BJ (cell line): ENCODE data around the gene NECAP2. TPM values are rescaled to one million over a fixed set of nuclear protein-coding genes. Genes with fewer than 3 reads are reported as not detected.

ENCODE experiments used
- CTCF ChIA-PET: fragments of 350-600 bp; formaldehyde crosslinking; extraction: SDS; loops from one replicate; lab custom pipeline; 2021; ENCODE audit warnings: antibody characterized with exemption, inconsistent platforms; lab: Yijun Ruan, JAX
- POLR2A ChIA-PET: fragments of 300-600 bp; sonication (Branson Sonifier 250); formaldehyde crosslinking; extraction: SDS; loops from one replicate; lab custom pipeline; 2021; ENCODE audit warnings: antibody characterized with exemption; lab: Charles Lee
- DNase-seq: peaks from one replicate; pipeline ENCODE4 v3.0.0-alpha.2; 2011; ENCODE audit warnings: low read depth
- H3K27me3 ChIP-seq: 2 replicates; pipeline ENCODE4 v1.6.0; 2011; ENCODE audit warnings: low read length; ENCODE audit not compliant: control insufficient read depth, insufficient read depth
- H3K36me3 ChIP-seq: 2 replicates; pipeline ENCODE4 v1.5.1; 2011; ENCODE audit warnings: low read length; ENCODE audit not compliant: control insufficient read depth, insufficient read depth
- H3K4me3 ChIP-seq: 2 replicates; pipeline ENCODE4 v1.5.1; 2011; ENCODE audit warnings: low read depth, mild to moderate bottlenecking, control low read depth, low read length
- polyA plus RNA-seq: library from polyadenylated mRNA; depleted of rRNA; stranded (reverse); fragments of >200 nt; gene quantifications from 2 replicates; pipeline ENCODE4 v1.2.3, GENCODE V29; 2011
- TF ChIP-seq, protein P1 (sequence below): IDR thresholded peaks from 2 replicates; pipeline ENCODE4 v1.5.1; 2011; ENCODE audit warnings: low read depth, mild to moderate bottlenecking, control low read depth, inconsistent platforms, low read length, moderate library complexity; ENCODE audit not compliant: insufficient read depth

NECAP2 gene
- polyA plus RNA-seq, 1 experiment, result 111 TPM

DNA sequence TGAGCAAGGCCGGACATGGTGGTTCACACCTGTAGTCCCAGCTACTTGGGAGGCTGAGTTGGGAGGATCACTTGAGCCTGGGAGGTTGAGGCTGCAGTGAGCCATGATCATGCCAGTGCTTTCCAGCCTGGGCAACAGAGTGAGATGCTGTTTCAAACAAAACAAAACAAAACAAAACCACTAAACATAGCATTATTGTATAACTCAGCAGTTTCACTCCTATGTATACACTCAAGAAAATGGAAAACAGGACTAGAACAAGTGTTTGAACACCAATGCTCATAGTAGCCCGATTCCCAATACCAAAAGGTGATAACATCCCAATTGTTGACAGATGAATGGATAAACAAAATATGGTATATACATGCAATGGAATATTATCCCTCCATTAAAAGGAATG lies 2.0 kb upstream of the NECAP2 start:
- TF ChIP-seq, protein P1, sequence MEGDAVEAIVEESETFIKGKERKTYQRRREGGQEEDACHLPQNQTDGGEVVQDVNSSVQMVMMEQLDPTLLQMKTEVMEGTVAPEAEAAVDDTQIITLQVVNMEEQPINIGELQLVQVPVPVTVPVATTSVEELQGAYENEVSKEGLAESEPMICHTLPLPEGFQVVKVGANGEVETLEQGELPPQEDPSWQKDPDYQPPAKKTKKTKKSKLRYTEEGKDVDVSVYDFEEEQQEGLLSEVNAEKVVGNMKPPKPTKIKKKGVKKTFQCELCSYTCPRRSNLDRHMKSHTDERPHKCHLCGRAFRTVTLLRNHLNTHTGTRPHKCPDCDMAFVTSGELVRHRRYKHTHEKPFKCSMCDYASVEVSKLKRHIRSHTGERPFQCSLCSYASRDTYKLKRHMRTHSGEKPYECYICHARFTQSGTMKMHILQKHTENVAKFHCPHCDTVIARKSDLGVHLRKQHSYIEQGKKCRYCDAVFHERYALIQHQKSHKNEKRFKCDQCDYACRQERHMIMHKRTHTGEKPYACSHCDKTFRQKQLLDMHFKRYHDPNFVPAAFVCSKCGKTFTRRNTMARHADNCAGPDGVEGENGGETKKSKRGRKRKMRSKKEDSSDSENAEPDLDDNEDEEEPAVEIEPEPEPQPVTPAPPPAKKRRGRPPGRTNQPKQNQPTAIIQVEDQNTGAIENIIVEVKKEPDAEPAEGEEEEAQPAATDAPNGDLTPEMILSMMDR, result no peak
- ChIA-PET CTCF (interaction anchor here (1.8 kb wide), 1 partner anchor 11 kb away, joined by 9 read pairs; no protein-coding TSS in a partner anchor), POLR2A (no interaction called here)
- Histone ChIP-seq H3K27me3 (no peaks in the 10 kb centered on the region), H3K4me3 (no peak overlapping the region), H3K36me3 (peaks cover 6% of the 10 kb centered on the region)
- no peak for DNase-seq

DNA sequence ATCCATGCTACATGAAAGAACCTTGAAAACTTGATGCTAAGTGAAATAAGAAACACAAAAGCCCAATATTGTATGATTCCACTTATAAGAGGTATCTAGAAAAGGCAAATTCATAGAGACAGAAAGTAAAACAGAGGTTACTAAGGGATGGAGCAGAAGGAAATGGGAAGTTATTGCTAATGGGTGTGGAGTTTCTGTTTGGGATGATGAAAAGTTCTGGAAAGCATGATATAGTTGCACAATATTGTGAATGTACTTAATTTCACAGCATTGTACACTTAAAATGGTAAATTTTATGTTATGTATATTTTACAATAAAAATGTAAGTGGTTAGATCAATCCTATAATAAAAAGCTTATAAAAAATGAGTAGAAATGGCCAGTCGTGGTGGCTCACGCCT lies 1.6 kb upstream of the NECAP2 start:
- ChIA-PET POLR2A (no interaction called here), CTCF (interaction anchor here (1.8 to 2.2 kb wide), 4 partner anchors 8 to 71 kb away, joined by 6 to 14 read pairs (median 8); no protein-coding TSS in a partner anchor)
- Histone ChIP-seq H3K36me3 (peaks cover 9% of the 10 kb centered on the region), H3K4me3 (no peak overlapping the region), H3K27me3 (no peaks in the 10 kb centered on the region)
- TF ChIP-seq, protein P1, result no peak
- DNase-seq, result no peak

DNA sequence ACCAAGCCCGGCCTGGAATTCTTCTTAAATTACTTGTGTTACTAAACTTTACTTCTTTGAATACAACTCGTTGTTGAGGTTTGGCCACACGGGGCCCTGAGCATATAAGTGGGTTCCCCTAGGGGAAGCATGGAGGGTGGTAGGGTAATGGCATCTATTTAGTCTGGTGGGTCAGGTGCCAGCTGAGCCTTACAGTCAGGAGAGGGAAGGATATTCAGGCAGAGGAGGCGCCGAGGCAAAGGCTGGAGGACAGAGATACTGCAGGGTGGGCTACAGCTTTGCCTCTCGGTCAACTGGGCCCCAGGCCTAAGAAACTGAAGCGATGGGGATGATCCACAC lies 424 bp upstream of the NECAP2 start:
- Histone ChIP-seq H3K27me3 (no peaks in the 10 kb centered on the region), H3K4me3 (peak overlapping the region; percentile 13; the same call in 1 of the 2 replicates), H3K36me3 (peaks cover 16% of the 10 kb centered on the region)
- ChIA-PET POLR2A (no interaction called here), CTCF (interaction anchor here (0.9 to 3.1 kb wide), 21 partner anchors 9 to 190 kb away, joined by 3 to 28 read pairs (median 4); no protein-coding TSS in a partner anchor)
- TF ChIP-seq, protein P1, result no peak
- DNase-seq, result no peak

DNA sequence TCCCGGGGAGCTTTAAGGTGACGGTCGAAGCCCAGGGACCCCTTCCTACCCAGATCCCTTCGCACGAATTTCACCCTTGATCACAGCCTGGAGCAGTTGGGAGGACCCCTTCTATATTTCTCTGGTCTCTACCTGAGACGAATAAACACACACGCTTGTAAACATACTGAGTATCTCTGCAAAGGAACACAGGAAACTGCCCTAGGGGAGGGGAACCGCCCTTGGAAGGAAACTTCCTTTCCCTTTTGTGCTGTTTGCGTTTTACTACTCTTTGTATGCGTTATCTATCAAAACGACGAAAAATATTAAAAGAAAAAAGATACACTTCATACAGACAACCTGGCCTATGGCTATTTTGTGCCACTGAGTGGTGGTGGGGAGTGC lies 750 bp downstream of the NECAP2 start:
- Histone ChIP-seq H3K4me3 (peak overlapping the region; percentile 93), H3K27me3 (no peaks in the 10 kb centered on the region), H3K36me3 (peaks cover 24% of the 10 kb centered on the region)
- TF ChIP-seq, protein P1, result no peak
- ChIA-PET POLR2A (interaction anchor here (0.6 kb wide), 1 partner anchor 8 kb away, joined by 3 read pairs; no protein-coding TSS in a partner anchor), CTCF (interaction anchor here (0.8 to 3.1 kb wide), 10 partner anchors 9 to 191 kb away, joined by 3 to 28 read pairs (median 6); no protein-coding TSS in a partner anchor)
- DNase-seq, result no peak

DNA sequence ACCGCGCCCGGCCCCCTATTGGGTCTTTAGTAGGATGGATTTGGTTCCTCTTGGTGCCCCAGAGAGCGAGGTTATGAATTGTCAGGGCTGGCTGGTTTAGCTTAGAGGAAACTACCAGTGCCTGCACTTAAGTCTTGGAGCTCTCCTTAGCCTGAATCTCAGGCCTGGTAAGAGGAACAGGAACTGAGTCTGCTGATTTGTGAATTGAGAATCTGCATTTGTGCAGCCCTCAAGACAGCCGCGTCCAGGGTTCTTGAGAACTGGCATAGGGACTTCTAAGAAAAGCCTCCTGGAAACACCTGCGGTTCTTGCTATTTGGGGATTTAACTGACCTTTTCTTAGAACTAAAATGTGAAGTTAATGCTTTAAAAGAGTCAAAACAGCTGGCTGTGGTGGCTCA lies 1.7 kb downstream of the NECAP2 start:
- TF ChIP-seq, protein P1, result no peak
- CTCF ChIA-PET, result interaction anchor here (3.1 kb wide), 1 partner anchor 78 kb away, joined by 6 read pairs; no protein-coding TSS in a partner anchor
- POLR2A ChIA-PET, result no interaction called here
- DNase-seq, result no peak
- no peak overlapping the region for H3K4me3 ChIP-seq
- H3K36me3 ChIP-seq, result peaks cover 26% of the 10 kb centered on the region
- no peaks in the 10 kb centered on the region for H3K27me3 ChIP-seq
